ENCODE results near the gene CD207.

GRCh38 chr2:70823249-70823648 lies 12.4 kb downstream of the CD207 start:
- TF ChIP-seq GATA3 (IDR thresholded peaks at IDR 0.05; ENCODE audit: low read depth, low read length) (no peak), GATA2 (IDR thresholded peaks at IDR 0.05; ENCODE audit: low read depth, low read length) (no peak)
